Hepatocyte (in vitro differentiated cells): Measurements from ENCODE around the gene PRKCZ. TPM values are rescaled to one million over a fixed set of nuclear protein-coding genes. Genes with fewer than 3 reads are reported as not detected.

Experiments
- DNase-seq: peaks from one replicate; pipeline ENCODE4 v3.0.0-alpha.2; 2016; ENCODE audit warnings: low spot score
- H2AFZ ChIP-seq: fragments of 200-600 bp; sonication (generic); 2 replicates; pipeline ENCODE4 v1.6.0; 2016; ENCODE audit warnings: antibody characterized with exemption, mild to moderate bottlenecking
- H3K27ac ChIP-seq: fragments of 200-600 bp; sonication (generic); 2 replicates; pipeline ENCODE4 v1.5.1; 2016; ENCODE audit warnings: mild to moderate bottlenecking
- H3K27me3 ChIP-seq: fragments of 200-600 bp; sonication (generic); 2 replicates; pipeline ENCODE4 v1.6.1; 2016
- H3K36me3 ChIP-seq: fragments of 200-600 bp; sonication (generic); replicated peaks from 2 replicates; pipeline ENCODE4 v1.5.1; 2016; ENCODE audit warnings: low read depth; ENCODE audit not compliant: insufficient read depth
- H3K4me1 ChIP-seq: fragments of 200-600 bp; sonication (generic); 2 replicates; pipeline ENCODE4 v1.5.1; 2016; ENCODE audit warnings: mild to moderate bottlenecking, moderate library complexity; ENCODE audit not compliant: insufficient read depth
- H3K4me2 ChIP-seq: fragments of 200-600 bp; sonication (generic); 2 replicates; pipeline ENCODE4 v1.6.0; 2016
- H3K4me3 ChIP-seq: fragments of 200-600 bp; sonication (generic); 2 replicates; pipeline ENCODE4 v1.5.1; 2016; ENCODE audit warnings: mild to moderate bottlenecking
- H3K79me2 ChIP-seq: fragments of 200-600 bp; sonication (generic); 2 replicates; pipeline ENCODE4 v1.6.0; 2017; ENCODE audit warnings: mild to moderate bottlenecking
- H3K9me2 ChIP-seq: fragments of 200-600 bp; sonication (generic); replicated peaks from 2 replicates; pipeline ENCODE4 v1.6.0; 2017; ENCODE audit warnings: mild to moderate bottlenecking; ENCODE audit not compliant: insufficient read depth
- H3K9me3 ChIP-seq: fragments of 200-600 bp; sonication (generic); 2 replicates; pipeline ENCODE4 v1.5.1; 2016; ENCODE audit warnings: low read depth, mild to moderate bottlenecking
- H4K20me1 ChIP-seq: fragments of 200-600 bp; sonication (generic); 2 replicates; pipeline ENCODE4 v1.6.0; 2016; ENCODE audit warnings: mild to moderate bottlenecking; ENCODE audit not compliant: insufficient read depth, poor library complexity, severe bottlenecking
- EZH2 ChIP-seq: fragments of 200-600 bp; sonication (generic); IDR thresholded peaks from 2 replicates; pipeline ENCODE4 v1.6.1; 2016; ENCODE audit warnings: antibody characterized with exemption, mild to moderate bottlenecking, borderline replicate concordance
- EZH2phosphoT487 ChIP-seq: fragments of 200-600 bp; sonication (generic); IDR thresholded peaks from one replicate; pipeline ENCODE4 v1.6.1; 2018; ENCODE audit warnings: antibody characterized with exemption, mild to moderate bottlenecking, low read depth, moderate library complexity; ENCODE audit not compliant: unreplicated experiment, severe bottlenecking
- WGBS: methylation state at CpG from one replicate; pipeline ENCODE4 v1.1.6; 2016; ENCODE audit warnings: low lambda C conversion rate; ENCODE audit errors: missing lambda C conversion rate; 5-methylcytosine and 5-hydroxymethylcytosine counted together
- polyA plus RNA-seq: library from polyadenylated mRNA; unstranded; fragments of >200 nt; fragmentation: Nextera tagmentation; extraction: Ambion mirVana; gene quantifications from 2 replicates; pipeline ENCODE4 v1.2.1, GENCODE V29; 2016
- total RNA-seq: library from RNA; depleted of rRNA; stranded (reverse); fragments of >200 nt; gene quantifications from 2 replicates; pipeline ENCODE4 v1.2.3, GENCODE V29; 2014
- TF ChIP-seq, protein P1 (sequence below): fragments of 200-600 bp; sonication (generic); IDR thresholded peaks from 2 replicates; pipeline ENCODE4 v1.5.1; 2016; ENCODE audit warnings: antibody characterized with exemption, mild to moderate bottlenecking; ENCODE audit not compliant: poor library complexity

PRKCZ gene
- total and polyA plus RNA-seq, 2 experiments from 2014 or later: 41.0 to 52.3 TPM

DNA sequence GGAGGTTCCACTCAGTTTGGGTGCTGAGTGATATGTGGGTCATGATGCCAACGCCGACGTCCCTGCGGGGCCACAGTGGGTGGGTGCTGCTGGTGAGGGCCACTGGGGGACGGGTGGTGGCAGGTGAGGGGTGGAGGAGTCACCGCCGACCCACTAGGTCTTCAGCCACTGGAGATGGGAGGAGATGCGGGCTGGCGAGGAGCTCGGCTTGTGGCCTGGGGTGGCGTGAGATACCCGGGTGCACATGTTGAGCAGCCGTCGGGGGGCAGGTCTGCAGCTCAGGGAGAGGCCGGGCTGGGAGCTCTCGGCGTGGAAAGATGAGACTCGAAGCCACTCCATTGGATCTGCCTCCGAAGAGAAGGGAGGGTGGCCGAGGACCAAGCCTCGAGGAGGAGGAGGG, 103.8 kb downstream of the PRKCZ start:
- Histone ChIP-seq H3K4me1 (no peaks in the 10 kb centered on the region), H3K79me2 (no peaks in the 10 kb centered on the region), H3K4me3 (no peak overlapping the region), H3K27ac (no peak overlapping the region), H2AFZ (no peak overlapping the region), H4K20me1 (no peaks in the 10 kb centered on the region), H3K9me2 (no peaks in the 10 kb centered on the region), H3K4me2 (no peak overlapping the region), H3K9me3 (no peaks in the 10 kb centered on the region), H3K27me3 (no peaks in the 10 kb centered on the region), H3K36me3 (no peaks in the 10 kb centered on the region)
- DNase-seq: no peak
- WGBS: 97% methylated on average over 16 of the region's 21 CpGs
- no peak for TF ChIP-seq EZH2
- TF ChIP-seq EZH2phosphoT487: no peak
- TF ChIP-seq, protein P1, sequence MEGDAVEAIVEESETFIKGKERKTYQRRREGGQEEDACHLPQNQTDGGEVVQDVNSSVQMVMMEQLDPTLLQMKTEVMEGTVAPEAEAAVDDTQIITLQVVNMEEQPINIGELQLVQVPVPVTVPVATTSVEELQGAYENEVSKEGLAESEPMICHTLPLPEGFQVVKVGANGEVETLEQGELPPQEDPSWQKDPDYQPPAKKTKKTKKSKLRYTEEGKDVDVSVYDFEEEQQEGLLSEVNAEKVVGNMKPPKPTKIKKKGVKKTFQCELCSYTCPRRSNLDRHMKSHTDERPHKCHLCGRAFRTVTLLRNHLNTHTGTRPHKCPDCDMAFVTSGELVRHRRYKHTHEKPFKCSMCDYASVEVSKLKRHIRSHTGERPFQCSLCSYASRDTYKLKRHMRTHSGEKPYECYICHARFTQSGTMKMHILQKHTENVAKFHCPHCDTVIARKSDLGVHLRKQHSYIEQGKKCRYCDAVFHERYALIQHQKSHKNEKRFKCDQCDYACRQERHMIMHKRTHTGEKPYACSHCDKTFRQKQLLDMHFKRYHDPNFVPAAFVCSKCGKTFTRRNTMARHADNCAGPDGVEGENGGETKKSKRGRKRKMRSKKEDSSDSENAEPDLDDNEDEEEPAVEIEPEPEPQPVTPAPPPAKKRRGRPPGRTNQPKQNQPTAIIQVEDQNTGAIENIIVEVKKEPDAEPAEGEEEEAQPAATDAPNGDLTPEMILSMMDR: no peak

DNA sequence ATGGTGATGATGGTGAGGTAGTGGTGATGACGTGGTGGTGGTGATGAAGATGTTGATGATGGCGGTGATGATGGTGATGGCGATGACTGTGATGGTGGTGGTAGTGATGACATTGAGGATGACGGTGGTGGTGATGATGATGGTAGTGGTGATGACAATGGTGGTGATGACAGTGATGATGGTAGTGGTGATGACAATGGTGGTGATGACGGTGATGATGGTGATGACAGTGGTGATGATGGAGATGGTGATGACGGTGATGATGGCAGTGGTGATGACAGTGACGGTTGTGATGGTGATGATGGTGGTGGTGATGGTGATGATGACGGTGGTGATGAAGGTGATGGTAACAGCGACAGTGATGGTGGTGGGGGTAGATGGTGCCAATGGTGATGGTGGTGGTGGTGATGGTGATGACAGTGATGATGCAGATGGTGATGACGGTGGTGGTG, 105.0 kb downstream of the PRKCZ start:
- H4K20me1 ChIP-seq: no peaks in the 10 kb centered on the region
- DNase-seq: no peak
- no peak overlapping the region for H3K4me3 ChIP-seq
- H3K27ac ChIP-seq: no peak overlapping the region
- H3K79me2 ChIP-seq: no peaks in the 10 kb centered on the region
- H3K9me2 ChIP-seq: no peaks in the 10 kb centered on the region
- no peaks in the 10 kb centered on the region for H3K27me3 ChIP-seq
- no peak overlapping the region for H3K4me2 ChIP-seq
- no peaks in the 10 kb centered on the region for H3K9me3 ChIP-seq
- H3K4me1 ChIP-seq: no peaks in the 10 kb centered on the region
- no peak for TF ChIP-seq EZH2
- TF ChIP-seq, protein P1: no peak
- TF ChIP-seq EZH2phosphoT487: no peak
- WGBS: 97% methylated on average over 9 of the region's 10 CpGs
- H2AFZ ChIP-seq: no peak overlapping the region
- H3K36me3 ChIP-seq: no peaks in the 10 kb centered on the region

- no peak overlapping the region for H2AFZ ChIP-seq
- no peak overlapping the region for H3K4me2 ChIP-seq
- no peak overlapping the region for H3K4me3 ChIP-seq
- H3K4me1 ChIP-seq: no peaks in the 10 kb centered on the region
- H3K9me3 ChIP-seq: no peaks in the 10 kb centered on the region
- no peak for TF ChIP-seq EZH2
- no peak for TF ChIP-seq EZH2phosphoT487
- TF ChIP-seq, protein P1: no peak
- H3K79me2 ChIP-seq: no peaks in the 10 kb centered on the region
- WGBS: 91% methylated on average over 6 of the region's 6 CpGs
- DNase-seq: no peak
- H3K27ac ChIP-seq: no peak overlapping the region
- H4K20me1 ChIP-seq: no peaks in the 10 kb centered on the region
- H3K9me2 ChIP-seq: no peaks in the 10 kb centered on the region
- no peaks in the 10 kb centered on the region for H3K36me3 ChIP-seq
- no peaks in the 10 kb centered on the region for H3K27me3 ChIP-seq
Observed at GRCh38 chr1:2155788-2156187, 105.6 kb downstream of the PRKCZ start.

DNA sequence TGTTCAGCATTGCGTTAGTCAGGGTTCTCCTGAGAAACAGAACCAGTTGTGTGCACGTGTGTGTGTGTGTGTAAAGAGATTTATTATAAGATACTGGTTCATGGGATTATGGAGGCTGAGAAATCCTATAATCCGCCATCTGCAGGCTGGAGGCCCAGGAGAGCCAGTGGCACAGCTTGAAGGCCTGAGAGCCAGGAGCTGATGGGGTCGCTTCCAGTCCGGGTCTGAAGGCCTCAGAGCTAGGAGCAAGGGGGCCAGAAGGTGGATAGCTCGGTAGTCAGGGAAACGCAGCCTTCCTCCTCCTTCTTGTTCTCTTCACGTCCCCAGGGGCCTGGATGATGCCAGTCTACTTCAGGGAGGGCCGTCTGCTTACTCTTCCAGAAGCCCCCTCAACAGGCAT, 106.7 kb downstream of the PRKCZ start:
- Histone ChIP-seq H3K36me3 (no peaks in the 10 kb centered on the region), H3K9me3 (no peaks in the 10 kb centered on the region), H3K9me2 (no peaks in the 10 kb centered on the region), H2AFZ (no peak overlapping the region), H4K20me1 (no peaks in the 10 kb centered on the region), H3K4me3 (no peak overlapping the region), H3K4me1 (no peaks in the 10 kb centered on the region), H3K27ac (no peak overlapping the region), H3K27me3 (no peaks in the 10 kb centered on the region), H3K4me2 (no peak overlapping the region), H3K79me2 (no peaks in the 10 kb centered on the region)
- no peak for TF ChIP-seq EZH2phosphoT487
- TF ChIP-seq, protein P1: no peak
- TF ChIP-seq EZH2: no peak
- no peak for DNase-seq
- WGBS: 93% methylated on average over 9 of the region's 9 CpGs
